Panc1 (cell line): ENCODE measurements around the gene CHAF1A.

Experiments
- CTCF ChIP-seq: fragments of 450-650 bp; IDR thresholded peaks from 2 replicates; pipeline ENCODE4 v1.5.1; 2017; ENCODE audit warnings: mild to moderate bottlenecking
- POLR2AphosphoS5 ChIP-seq: IDR thresholded peaks from 2 replicates; pipeline ENCODE4 v1.6.1; 2012; ENCODE audit warnings: mild to moderate bottlenecking, low read depth, low read length, moderate library complexity
- REST ChIP-seq, 2 experiments: IDR thresholded peaks; 2 replicates each; pipeline ENCODE4 v1.6.1; 2011 to 2012; ENCODE audit warnings: low read depth in 2 of 2, control low read depth in 1 of 2, low read length in 1 of 2, mild to moderate bottlenecking in 1 of 2, moderate library complexity in 1 of 2; ENCODE audit not compliant: insufficient read depth in 1 of 2

- TF ChIP-seq CTCF (no peak), REST (IDR thresholded peaks at IDR 0.05; ENCODE audit: insufficient read depth in 1 of 2, low read depth in 2 of 2, low read length in 1 of 2) (no peak), POLR2AphosphoS5 (no peak)
These were observed 89.0 kb downstream of the CHAF1A start for GRCh38 chr19:4491446-4491845.
